K562 (cell line): ENCODE data around the gene CNTD1. TPM values are rescaled to one million over a fixed set of nuclear protein-coding genes. Genes with fewer than 3 reads are reported as not detected.

Experiments used
- ATF4 ChIP-seq: fragments of 450-650 bp; formaldehyde crosslinking; IDR thresholded peaks from 2 replicates; pipeline ENCODE4 v1.4.0; 2022; ENCODE audit warnings: mild to moderate bottlenecking, moderate library complexity
- FOSL1 ChIP-seq: fragments of 200-800 bp; sonication (Bioruptor generic); conservative IDR thresholded peaks from 2 replicates; pipeline ENCODE4 v1.6.1; 2016; ENCODE audit warnings: missing genetic modification characterization, missing compliant biosample characterization
- HBP1 ChIP-seq: fragments of 450-650 bp; formaldehyde crosslinking; IDR thresholded peaks from 2 replicates; pipeline ENCODE4 v1.4.0; 2022; ENCODE audit warnings: missing genetic modification characterization
- MAFF ChIP-seq: IDR thresholded peaks from 2 replicates; pipeline ENCODE4 v1.6.1; 2012; ENCODE audit warnings: low read length, improper control_type of control experiment
- MTA2 ChIP-seq: fragments of 450-650 bp; IDR thresholded peaks from 2 replicates; pipeline ENCODE4 v1.6.1; 2016; ENCODE audit warnings: low read depth
- MTA3 ChIP-seq: fragments of 450-650 bp; formaldehyde crosslinking; IDR thresholded peaks from 2 replicates; pipeline ENCODE4 v1.6.1; 2017; ENCODE audit warnings: mild to moderate bottlenecking, borderline replicate concordance
- NCOA4 ChIP-seq: fragments of 450-650 bp; IDR thresholded peaks from 2 replicates; pipeline ENCODE4 v1.6.1; 2018; ENCODE audit warnings: mild to moderate bottlenecking; ENCODE audit not compliant: partially characterized antibody
- RBM22 ChIP-seq: fragments of 200-400 bp; formaldehyde crosslinking; IDR thresholded peaks from 2 replicates; pipeline ENCODE4 v1.6.1; 2018; ENCODE audit warnings: low read length, low read depth; ENCODE audit not compliant: poor library complexity, severe bottlenecking
- ZBTB49 ChIP-seq: sonication (generic); formaldehyde crosslinking; IDR thresholded peaks from 2 replicates; pipeline ENCODE4 v1.8.0; 2022; ENCODE audit warnings: missing genetic modification reagents, mild to moderate bottlenecking, borderline replicate concordance
- ZNF561 ChIP-seq: fragments of 450-650 bp; formaldehyde crosslinking; conservative IDR thresholded peaks from 2 replicates; pipeline ENCODE4 v1.4.0; 2020; ENCODE audit warnings: mild to moderate bottlenecking, moderate library complexity
- polyA plus RNA-seq, 8 experiments: library from polyadenylated mRNA; depleted of rRNA in 4 of 8; stranded (reverse) in 5 of 8; unstranded in 3 of 8; fragments of >200 nt; fragmentation: Nextera tagmentation in 2 of 8; fragmentation: Illumina TruSeq in 1 of 8; extraction: Ambion mirVana in 2 of 8; extraction: Trizol in 1 of 8; gene quantifications; 2 replicates each; pipeline versions ENCODE4 v1.2.1 to v1.2.3, GENCODE V29; 2011 to 2014; ENCODE audit warnings: inconsistent platforms in 1 of 8, missing spikeins in 1 of 8
- total RNA-seq, 7 experiments: library from RNA; depleted of rRNA in 6 of 7; stranded (reverse); fragments of >200 nt in 6 of 7; fragmentation: Illumina TruSeq in 2 of 7; extraction: Trizol in 2 of 7; gene quantifications; 2 replicates each; pipeline versions ENCODE4 v1.2.1 to v1.2.3, GENCODE V29; 2011 to 2021; ENCODE audit warnings: low replicate concordance in 1 of 7

The CNTD1 gene
- total and polyA plus RNA-seq, 9 of the 15 experiments (the other 6 are each of a cell fraction or from before 2014, with no cell fraction given): 0.12 to 0.86 (median 0.41) TPM; not detected in 1

GRCh38 chr17:42835732-42836131 is 37.1 kb downstream of the CNTD1 start (continued):
- TF ChIP-seq ZBTB49 (no peak), RBM22 (no peak), MTA2 (no peak), MAFF (no peak), ZNF561 (CRISPR knock-in tag) (no peak), MTA3 (no peak), FOSL1 (tag) (no peak), HBP1 (no peak), NCOA4 (no peak), ATF4 (no peak)
- TF ChIP-seq, all 486 proteins: peak for 0
